H1 (cell line): Measurements from ENCODE around the gene FBXL14. TPM values are rescaled to one million over a fixed set of nuclear protein-coding genes. Genes with fewer than 3 reads are reported as not detected.

Experiments
- polyA plus RNA-seq, 7 experiments: library from polyadenylated mRNA; depleted of rRNA in 3 of 7; stranded (reverse) in 5 of 7; unstranded in 2 of 7; fragments of >200 nt in 5 of 7; fragments of 200-250 nt in 2 of 7; gene quantifications; 1 replicate in 5 of 7; 2 replicates in 1 of 7; 4 replicates in 1 of 7; pipeline versions ENCODE4 v1.2.1 to v1.2.3, GENCODE V29; 2011 to 2013; ENCODE audit warnings: missing spikeins in 2 of 7, mixed read lengths in 2 of 7
- total RNA-seq: library from RNA; stranded (reverse); fragmentation: NEBNext Ultra II Directional; extraction: Animal tissue kit (Norgen Biotek cat#: 25700); gene quantifications from 2 replicates; pipeline ENCODE4 v1.2.1, GENCODE V29; 2021
- TF ChIP-seq, protein P1 (sequence below): IDR thresholded peaks from 2 replicates; pipeline ENCODE4 v1.6.1; 2011; ENCODE audit warnings: low read length, improper control_type of control experiment
- TF ChIP-seq, protein P2 (sequence below): IDR thresholded peaks from 2 replicates; pipeline ENCODE4 v1.6.1; 2012; ENCODE audit warnings: inconsistent platforms
- TF ChIP-seq, protein P3 (sequence below), 3 experiments: IDR thresholded peaks; 1 replicate in 2 of 3; 2 replicates in 1 of 3; pipeline versions ENCODE4 v1.5.1 to v1.6.1; 2011; ENCODE audit warnings: low read length in 3 of 3, mild to moderate bottlenecking in 3 of 3, inconsistent platforms in 2 of 3, low read depth in 1 of 3, moderate library complexity in 1 of 3; ENCODE audit not compliant: insufficient read depth in 1 of 3; ENCODE audit errors: control extremely low read depth in 1 of 3

FBXL14 gene
- total and polyA plus RNA-seq, 2 of the 8 experiments (the other 6 are each of a cell fraction or from before 2014, with no cell fraction given) = 5.5 to 9.6 TPM

DNA sequence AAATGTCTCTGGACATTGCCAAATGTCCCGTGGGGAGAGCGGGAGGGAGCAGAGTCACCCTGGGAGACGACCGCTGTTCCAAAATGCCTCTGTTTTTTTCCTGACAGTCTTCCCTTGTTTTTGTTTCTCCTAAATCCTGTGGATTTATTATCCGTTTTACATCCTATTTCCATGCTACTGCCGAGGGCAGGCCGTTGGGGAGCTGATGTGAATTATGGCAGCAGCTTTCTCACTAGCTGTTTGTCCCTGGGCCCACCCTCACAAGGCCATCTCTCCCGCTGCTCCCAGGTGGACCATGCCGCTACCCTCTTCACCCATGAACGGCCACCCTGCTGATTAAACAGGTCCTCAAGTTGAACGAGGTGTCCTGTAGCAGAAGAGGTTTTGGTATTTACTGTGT lies 55.2 kb downstream of the FBXL14 start (continued):
- TF ChIP-seq, protein P1, sequence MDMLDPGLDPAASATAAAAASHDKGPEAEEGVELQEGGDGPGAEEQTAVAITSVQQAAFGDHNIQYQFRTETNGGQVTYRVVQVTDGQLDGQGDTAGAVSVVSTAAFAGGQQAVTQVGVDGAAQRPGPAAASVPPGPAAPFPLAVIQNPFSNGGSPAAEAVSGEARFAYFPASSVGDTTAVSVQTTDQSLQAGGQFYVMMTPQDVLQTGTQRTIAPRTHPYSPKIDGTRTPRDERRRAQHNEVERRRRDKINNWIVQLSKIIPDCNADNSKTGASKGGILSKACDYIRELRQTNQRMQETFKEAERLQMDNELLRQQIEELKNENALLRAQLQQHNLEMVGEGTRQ = no peak
- TF ChIP-seq, protein P2, sequence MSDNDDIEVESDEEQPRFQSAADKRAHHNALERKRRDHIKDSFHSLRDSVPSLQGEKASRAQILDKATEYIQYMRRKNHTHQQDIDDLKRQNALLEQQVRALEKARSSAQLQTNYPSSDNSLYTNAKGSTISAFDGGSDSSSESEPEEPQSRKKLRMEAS = no peak
- TF ChIP-seq, protein P3, sequence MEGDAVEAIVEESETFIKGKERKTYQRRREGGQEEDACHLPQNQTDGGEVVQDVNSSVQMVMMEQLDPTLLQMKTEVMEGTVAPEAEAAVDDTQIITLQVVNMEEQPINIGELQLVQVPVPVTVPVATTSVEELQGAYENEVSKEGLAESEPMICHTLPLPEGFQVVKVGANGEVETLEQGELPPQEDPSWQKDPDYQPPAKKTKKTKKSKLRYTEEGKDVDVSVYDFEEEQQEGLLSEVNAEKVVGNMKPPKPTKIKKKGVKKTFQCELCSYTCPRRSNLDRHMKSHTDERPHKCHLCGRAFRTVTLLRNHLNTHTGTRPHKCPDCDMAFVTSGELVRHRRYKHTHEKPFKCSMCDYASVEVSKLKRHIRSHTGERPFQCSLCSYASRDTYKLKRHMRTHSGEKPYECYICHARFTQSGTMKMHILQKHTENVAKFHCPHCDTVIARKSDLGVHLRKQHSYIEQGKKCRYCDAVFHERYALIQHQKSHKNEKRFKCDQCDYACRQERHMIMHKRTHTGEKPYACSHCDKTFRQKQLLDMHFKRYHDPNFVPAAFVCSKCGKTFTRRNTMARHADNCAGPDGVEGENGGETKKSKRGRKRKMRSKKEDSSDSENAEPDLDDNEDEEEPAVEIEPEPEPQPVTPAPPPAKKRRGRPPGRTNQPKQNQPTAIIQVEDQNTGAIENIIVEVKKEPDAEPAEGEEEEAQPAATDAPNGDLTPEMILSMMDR (IDR thresholded peaks at IDR 0.05; ENCODE audit: control extremely low read depth in 1 of 3, insufficient read depth in 1 of 3, low read depth in 1 of 3, low read length in 3 of 3) = no peak
